Stimulated activated effector memory CD8-positive, alpha-beta T cell treated with anti-CD3 and anti-CD28 coated beads, Interleukin-12 subunit alpha, Interleukin-12 subunit beta, amount 100 ng/mL, for 72 hours (primary cell): ENCODE results near the gene MATK.
A peak's percentile ranks its signal among the peaks of the same experiment; 100 is the strongest.

Experiments used
- ATAC-seq: fragments of 150-1000 bp; cut with Tn5 transposase; 2 replicates; pipeline ENCODE4 v1.10.0; 2021
- DNase-seq, 2 donors: peaks; one replicate each; pipeline ENCODE4 v3.0.0; 2021 to 2022; ENCODE audit warnings: low spot score in 2 of 2
- H3K27ac Mint-ChIP-seq: one replicate; pipeline ENCODE4 v1.8.0; 2022; ENCODE audit warnings: mild to moderate bottlenecking, mixed read lengths
- H3K36me3 Mint-ChIP-seq: one replicate; pipeline ENCODE4 v1.8.0; 2022; ENCODE audit warnings: mild to moderate bottlenecking, mixed read lengths
- H3K4me1 Mint-ChIP-seq: one replicate; pipeline ENCODE4 v1.8.0; 2022; ENCODE audit warnings: mixed read lengths
- H3K4me3 Mint-ChIP-seq: one replicate; pipeline ENCODE4 v1.8.0; 2022; ENCODE audit warnings: mild to moderate bottlenecking, mixed read lengths
- H3K9me3 Mint-ChIP-seq: one replicate; pipeline ENCODE4 v1.8.0; 2022; ENCODE audit warnings: mixed read lengths

The MATK gene

DNA sequence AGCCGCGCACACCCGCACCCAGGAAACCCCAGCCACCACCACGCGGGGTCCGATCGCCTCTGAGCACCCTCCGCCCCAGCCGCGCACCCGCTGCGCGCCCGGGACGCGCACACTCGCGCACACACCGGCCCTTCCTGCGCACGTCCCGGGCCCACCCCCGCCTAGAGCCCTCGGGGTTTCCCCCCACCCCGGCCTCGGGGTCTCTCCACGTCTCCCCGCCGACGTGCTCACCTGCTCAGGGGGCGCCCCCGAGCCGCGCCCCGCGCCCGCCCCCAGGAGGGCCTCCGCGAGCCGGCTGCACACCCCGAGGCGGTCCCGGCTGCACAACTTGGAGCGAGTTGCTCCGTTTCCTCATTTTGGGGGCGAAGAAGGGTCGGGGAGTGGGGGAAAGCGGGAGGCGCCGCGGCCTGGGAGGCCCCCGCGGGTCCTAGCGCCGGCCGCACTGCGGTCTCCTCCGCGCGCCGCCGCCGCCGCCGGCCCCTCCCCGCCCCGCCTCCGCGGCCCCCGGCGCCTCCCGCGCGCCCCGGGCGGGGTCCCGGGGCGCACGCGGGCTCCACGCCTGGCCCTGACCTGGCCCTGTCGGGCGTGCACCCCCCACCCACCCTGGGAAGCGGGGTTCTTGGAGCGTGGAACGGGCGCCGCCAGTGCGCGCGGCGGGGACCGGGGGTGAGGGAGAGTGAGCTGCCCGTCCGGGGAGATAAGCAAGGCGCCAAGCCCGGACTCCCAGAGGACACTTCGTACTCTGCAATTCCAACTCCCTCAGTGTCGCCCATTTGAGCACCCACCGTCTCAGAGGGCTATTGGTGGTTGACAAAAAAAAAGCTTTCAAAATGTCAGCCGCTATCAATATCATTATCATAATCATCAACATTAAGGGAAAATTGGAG is at the start of gene MATK:
Gene MATK, minus strand, starts transcription at position 444 of the 887 bp plus-strand sequence. CDS start 1,246 bp downstream, outside the sequence.
- H3K4me3 Mint-ChIP-seq, result peak within 1 kb of the TSS; percentile 74
- peaks cover 43% of the 10 kb centered on the region for H3K4me1 Mint-ChIP-seq
- H3K36me3 Mint-ChIP-seq, result peaks cover 32% of the 10 kb centered on the region
- ATAC-seq (peak; percentile 53), DNase-seq (peak in 1 of 2 donors; percentile 71)
- H3K27ac Mint-ChIP-seq, result peak within 1 kb of the TSS; percentile 68
- peaks cover 9% of the 10 kb centered on the region for H3K9me3 Mint-ChIP-seq

DNA sequence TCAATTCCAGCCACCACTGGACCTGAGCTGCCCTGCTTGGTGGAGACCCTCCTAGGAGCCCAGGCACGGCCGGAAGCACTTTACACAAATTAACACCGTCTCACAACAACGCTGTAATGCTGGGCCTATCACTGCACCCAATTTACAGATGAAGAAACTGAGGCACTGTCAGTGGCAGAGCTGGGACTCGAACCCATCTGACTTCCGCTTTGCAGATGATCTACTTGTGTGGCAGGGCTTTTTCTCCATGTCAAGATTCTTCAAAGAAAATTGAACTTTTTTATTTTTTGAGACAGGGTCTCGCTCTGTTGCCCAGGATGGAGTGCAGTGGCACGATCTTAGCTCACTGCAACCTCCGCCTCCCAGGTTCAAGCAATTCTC is 48.9 kb upstream of the MATK start:
- Mint-ChIP-seq H3K4me1 (no peaks in the 10 kb centered on the region), H3K36me3 (no peaks in the 10 kb centered on the region), H3K9me3 (no peaks in the 10 kb centered on the region), H3K4me3 (no peak overlapping the region), H3K27ac (no peak overlapping the region)
- DNase-seq (no peak), ATAC-seq (no peak)

GRCh38 chr19:3834349-3835054 is 48.3 kb upstream of the MATK start:
- H3K36me3 Mint-ChIP-seq, result no peaks in the 10 kb centered on the region
- no peaks in the 10 kb centered on the region for H3K9me3 Mint-ChIP-seq
- no peak overlapping the region for H3K4me3 Mint-ChIP-seq
- H3K27ac Mint-ChIP-seq, result no peak overlapping the region
- no peaks in the 10 kb centered on the region for H3K4me1 Mint-ChIP-seq
- no peak for ATAC-seq
- no peak for DNase-seq

- Mint-ChIP-seq H3K27ac (no peak overlapping the region), H3K36me3 (no peaks in the 10 kb centered on the region)
These were observed 47.6 kb upstream of the MATK start for GRCh38 chr19:3833578-3834348.

DNA sequence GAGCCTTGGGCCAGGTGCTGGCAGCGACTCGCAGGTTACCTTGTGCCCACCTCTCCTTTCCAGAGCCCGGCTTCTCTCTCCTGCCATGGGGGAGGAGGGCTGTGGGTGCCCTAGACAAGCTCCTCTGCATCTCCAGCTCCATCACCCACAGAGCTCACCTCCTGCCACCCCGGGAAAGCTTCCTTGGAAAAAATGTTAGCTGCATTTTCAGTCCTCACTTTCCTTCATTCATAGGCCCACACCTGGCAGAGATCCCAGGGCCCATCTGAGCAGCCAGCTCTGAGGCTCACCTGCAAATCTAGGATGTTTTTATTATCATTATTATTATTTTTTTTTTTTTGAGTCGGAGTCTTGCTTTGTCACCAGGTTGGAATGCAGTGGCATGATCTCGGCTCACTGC is 45.8 kb upstream of the MATK start:
- DNase-seq (no peak), ATAC-seq (no peak)
- H3K4me1 Mint-ChIP-seq, result peaks cover 15% of the 10 kb centered on the region
- no peak overlapping the region for H3K27ac Mint-ChIP-seq
- no peak overlapping the region for H3K4me3 Mint-ChIP-seq
- no peaks in the 10 kb centered on the region for H3K36me3 Mint-ChIP-seq
- H3K9me3 Mint-ChIP-seq, result no peaks in the 10 kb centered on the region

More at GRCh38 chr19:3833578-3834348, 47.6 kb upstream of the MATK start:
- ATAC-seq (no peak), DNase-seq (no peak)
- no peaks in the 10 kb centered on the region for H3K9me3 Mint-ChIP-seq
- H3K4me3 Mint-ChIP-seq, result no peak overlapping the region
- H3K4me1 Mint-ChIP-seq, result peaks cover 5% of the 10 kb centered on the region

- no peak for DNase-seq
- H3K4me1 Mint-ChIP-seq, result peaks cover 15% of the 10 kb centered on the region
- no peaks in the 10 kb centered on the region for H3K9me3 Mint-ChIP-seq
- no peak overlapping the region for H3K27ac Mint-ChIP-seq
- H3K4me3 Mint-ChIP-seq, result no peak overlapping the region
- no peaks in the 10 kb centered on the region for H3K36me3 Mint-ChIP-seq
- ATAC-seq, result no peak
These were observed 45.4 kb upstream of the MATK start for GRCh38 chr19:3831601-3832000.

DNA sequence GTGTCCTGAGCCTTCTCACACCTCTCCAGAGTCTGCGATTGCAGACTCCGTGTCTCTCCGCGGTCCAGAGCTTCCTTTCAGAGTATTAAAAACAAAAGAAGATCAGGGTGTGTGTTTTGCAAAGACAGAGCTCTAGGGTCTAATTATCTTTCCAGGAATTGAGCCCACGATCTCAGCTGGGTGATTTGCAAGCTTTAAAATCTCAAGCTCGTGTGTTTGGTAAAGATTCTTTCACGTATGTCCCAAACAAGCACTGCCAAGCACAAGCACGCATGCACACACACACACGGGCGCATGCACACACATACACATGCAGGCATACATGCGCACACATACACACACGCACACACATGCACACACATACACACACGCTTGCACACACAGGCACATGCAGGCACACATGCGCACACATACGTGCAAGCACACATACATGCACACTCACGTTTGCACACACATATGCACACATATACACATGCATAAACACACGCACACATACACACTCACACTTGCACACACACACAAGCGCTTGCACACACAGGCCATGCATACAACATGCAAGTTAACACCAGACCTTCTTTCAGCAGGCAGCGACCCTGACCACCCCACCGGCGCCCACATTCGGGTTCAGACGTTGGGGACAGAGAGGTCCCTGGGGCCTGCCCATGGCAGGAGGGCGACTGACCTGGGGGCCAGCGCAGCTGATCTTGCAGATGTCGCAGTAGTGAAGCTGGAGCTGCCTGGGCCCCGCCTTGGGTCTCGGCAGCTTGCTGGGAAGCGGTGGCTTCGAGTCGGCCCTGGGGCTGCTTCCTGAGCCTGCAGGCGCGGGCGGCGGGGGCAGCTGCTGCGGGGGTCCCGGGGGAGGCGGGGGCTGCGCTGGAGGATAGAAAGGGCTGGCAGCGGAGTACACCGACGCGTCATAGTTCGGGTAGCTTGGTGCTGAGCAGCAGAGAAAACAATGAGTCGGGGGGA is 44.7 kb upstream of the MATK start:
- H3K9me3 Mint-ChIP-seq, result no peaks in the 10 kb centered on the region
- H3K36me3 Mint-ChIP-seq, result no peaks in the 10 kb centered on the region
- ATAC-seq (no peak), DNase-seq (no peak)
- H3K27ac Mint-ChIP-seq, result no peak overlapping the region
- peaks cover 19% of the 10 kb centered on the region for H3K4me1 Mint-ChIP-seq
- H3K4me3 Mint-ChIP-seq, result no peak overlapping the region

DNA sequence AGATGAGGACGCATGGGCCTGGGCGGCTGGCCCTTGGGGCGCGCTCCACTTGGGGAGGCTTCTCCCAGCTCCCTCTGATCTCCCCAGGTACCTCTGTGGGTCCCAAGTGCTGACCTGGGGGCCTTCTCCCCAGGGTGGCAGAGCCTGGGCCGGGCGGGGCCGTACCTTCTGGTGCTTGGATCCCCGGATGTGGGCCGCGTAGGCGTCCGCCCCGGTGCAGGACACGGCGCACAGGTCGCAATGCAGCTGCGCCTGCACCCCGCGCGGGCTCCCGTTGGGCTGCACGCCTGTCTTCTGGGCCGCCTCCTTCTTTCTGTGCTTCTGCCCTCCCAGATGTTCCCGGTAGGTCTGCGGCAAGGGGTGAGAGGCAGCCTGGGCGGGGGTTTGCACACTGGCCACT is 41.1 kb upstream of the MATK start:
- no peaks in the 10 kb centered on the region for H3K9me3 Mint-ChIP-seq
- no peak overlapping the region for H3K27ac Mint-ChIP-seq
- DNase-seq, result no peak
- no peak for ATAC-seq
- H3K4me1 Mint-ChIP-seq, result peaks cover 24% of the 10 kb centered on the region
- no peaks in the 10 kb centered on the region for H3K36me3 Mint-ChIP-seq
- H3K4me3 Mint-ChIP-seq, result no peak overlapping the region

- Mint-ChIP-seq H3K9me3 (no peaks in the 10 kb centered on the region), H3K27ac (peak overlapping the region; percentile 32), H3K4me1 (peaks cover 36% of the 10 kb centered on the region), H3K4me3 (no peak overlapping the region), H3K36me3 (no peaks in the 10 kb centered on the region)
- ATAC-seq (no peak), DNase-seq (no peak)
These were observed 40.0 kb upstream of the MATK start for GRCh38 chr19:3826163-3826562.

DNA sequence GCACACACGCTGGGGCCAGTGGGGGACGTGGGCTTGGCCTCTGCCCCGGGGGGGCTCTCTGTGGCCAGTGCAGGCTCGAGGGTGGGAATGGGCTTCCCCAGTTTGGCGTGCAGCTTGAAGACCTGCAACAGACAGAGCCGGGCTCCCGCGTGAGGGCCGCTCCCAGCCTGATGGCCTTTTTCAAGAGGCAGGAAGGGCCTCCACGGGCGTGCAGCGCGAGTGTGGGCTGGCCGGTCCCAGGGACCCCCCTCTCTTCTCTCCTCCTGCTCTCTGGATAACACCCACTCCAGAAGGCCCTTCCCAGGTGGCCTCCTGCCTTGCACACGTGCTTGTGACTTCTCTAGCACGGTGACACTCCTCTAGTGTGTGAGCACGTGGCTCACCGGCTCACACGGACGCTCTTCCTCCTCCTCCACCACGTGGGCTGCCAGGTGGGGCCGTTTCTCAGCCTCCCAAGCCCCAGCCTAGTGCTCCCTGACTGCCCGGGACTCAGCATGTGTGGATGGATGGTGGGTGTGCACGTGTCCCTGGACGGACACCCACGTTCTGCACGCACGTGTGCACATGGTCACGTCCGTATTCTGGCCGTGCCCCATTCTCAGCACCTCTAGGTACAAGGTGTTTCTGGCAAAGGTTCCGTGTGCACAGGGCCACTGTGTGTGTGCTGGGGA is 39.2 kb upstream of the MATK start:
- no peaks in the 10 kb centered on the region for H3K9me3 Mint-ChIP-seq
- ATAC-seq, result no peak
- H3K36me3 Mint-ChIP-seq, result no peaks in the 10 kb centered on the region
- DNase-seq, result no peak
- peaks cover 38% of the 10 kb centered on the region for H3K4me1 Mint-ChIP-seq
- H3K4me3 Mint-ChIP-seq, result no peak overlapping the region
- H3K27ac Mint-ChIP-seq, result peak overlapping the region; percentile 32

GRCh38 chr19:3823350-3823713 is 37.2 kb upstream of the MATK start:
- no peaks in the 10 kb centered on the region for H3K36me3 Mint-ChIP-seq
- H3K9me3 Mint-ChIP-seq, result no peaks in the 10 kb centered on the region
- H3K4me3 Mint-ChIP-seq, result no peak overlapping the region
- DNase-seq (no peak), ATAC-seq (no peak)
- no peak overlapping the region for H3K27ac Mint-ChIP-seq
- H3K4me1 Mint-ChIP-seq, result peaks cover 33% of the 10 kb centered on the region

- DNase-seq (no peak), ATAC-seq (no peak)
- H3K4me3 Mint-ChIP-seq, result no peak overlapping the region
- peaks cover 33% of the 10 kb centered on the region for H3K4me1 Mint-ChIP-seq
- no peak overlapping the region for H3K27ac Mint-ChIP-seq
- H3K9me3 Mint-ChIP-seq, result no peaks in the 10 kb centered on the region
- no peaks in the 10 kb centered on the region for H3K36me3 Mint-ChIP-seq
These were observed 36.6 kb upstream of the MATK start for GRCh38 chr19:3822683-3823349.

- ATAC-seq (peak; percentile 87), DNase-seq (peak; percentile 98 to 99)
- Mint-ChIP-seq H3K4me1 (peaks cover 36% of the 10 kb centered on the region), H3K4me3 (peak overlapping the region; percentile 27), H3K9me3 (no peaks in the 10 kb centered on the region), H3K36me3 (no peaks in the 10 kb centered on the region), H3K27ac (peak overlapping the region; percentile 73)
These were observed 35.7 kb upstream of the MATK start for GRCh38 chr19:3821857-3822364.
